Prostate gland (tissue), 2 donors: ENCODE results near the gene COMT.

Experiments used
- CTCF ChIP-seq, 4 experiments: fragments of 200-600 bp in 2 of 4; fragments of 450-650 bp in 2 of 4; sonication (generic) in 2 of 4; IDR thresholded peaks; 1 replicate in 3 of 4; 2 replicates in 1 of 4; pipeline ENCODE4 v1.5.1; 2016 to 2019; ENCODE audit warnings: antibody characterized with exemption in 4 of 4, mild to moderate bottlenecking in 2 of 4, moderate library complexity in 2 of 4
- POLR2A ChIP-seq: fragments of 450-650 bp; IDR thresholded peaks from one replicate; pipeline ENCODE4 v1.6.1; 2016; ENCODE audit warnings: antibody characterized with exemption, mild to moderate bottlenecking
- POLR2AphosphoS5 ChIP-seq: sonication (generic); formaldehyde crosslinking; IDR thresholded peaks from one replicate; pipeline ENCODE4 v1.6.1; 2017; ENCODE audit warnings: antibody characterized with exemption

GRCh38 chr22:19991645-19992451 is 50.3 kb downstream of the COMT start:
- TF ChIP-seq CTCF (IDR thresholded peaks at IDR 0.05) = no peak
- TF ChIP-seq POLR2A = no peak
- no peak for TF ChIP-seq POLR2AphosphoS5
